Measurements from ENCODE around the gene ZNF827. TPM values are rescaled to one million over a fixed set of nuclear protein-coding genes. Genes with fewer than 3 reads are reported as not detected.
"Not testable (repeated sequence)": the region's sequence is repeated elsewhere in the genome, so short reads cannot be mapped to it uniquely, and the experiment has no call there.

Gene ZNF827
- total and polyA plus RNA-seq, 5 experiments from 2014 or later, result 3.7 to 41.4 (median 9.0) TPM

DNA sequence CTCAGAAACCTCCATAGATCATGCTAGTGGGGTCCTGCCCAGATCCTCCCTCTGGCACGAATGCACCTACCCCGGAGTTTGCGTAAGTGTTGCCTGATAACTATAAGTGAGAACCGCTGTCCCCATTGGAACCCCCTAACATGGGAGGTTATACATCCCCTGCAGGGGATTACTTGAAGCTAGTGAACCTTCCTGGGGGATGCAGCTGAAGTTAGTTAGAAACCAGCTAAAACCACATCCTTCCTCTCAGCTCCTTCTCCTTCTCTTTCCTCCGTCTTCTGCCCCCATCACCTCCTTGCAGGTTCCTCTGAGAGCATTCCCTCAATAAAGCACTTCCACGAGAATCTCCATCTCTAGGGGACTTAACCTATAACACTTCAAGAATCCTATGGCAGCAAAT, 95.0 kb downstream of the ZNF827 start:
- H3K4me1 Mint-ChIP-seq, result peaks cover 15 to 34% (median 30%) of the 10 kb centered on the region in 4 donors
- peaks cover 0 to 68% (median 20%) of the 10 kb centered on the region in 3 donors for H3K36me3 Mint-ChIP-seq
- H3K4me3 Mint-ChIP-seq, result peak overlapping the region in 8 of 10 donors; percentile 8 to 73 (median 33)
- H3K27ac Mint-ChIP-seq, result peak overlapping the region; percentile 1 to 93 (median 78)
- H3K27me3 Mint-ChIP-seq, result no peaks in the 10 kb centered on the region
- ATAC-seq (peak in 1 of 2 donors; percentile 32), DNase-seq (peak in 1 of 10 donors; percentile 2)
- POLR2A ChIA-PET, result no interaction called here
- H3K9me3 Mint-ChIP-seq, result no peaks in the 10 kb centered on the region

- Mint-ChIP-seq H3K9me3 (no peaks in the 10 kb centered on the region), H3K4me3 (peak overlapping the region in 5 of 10 donors; percentile 8 to 73 (median 64)), H3K27me3 (no peaks in the 10 kb centered on the region), H3K27ac (peak overlapping the region in 9 of 10 donors; percentile 1 to 93 (median 73)), H3K4me1 (peaks cover 15 to 34% (median 30%) of the 10 kb centered on the region in 4 donors), H3K36me3 (peaks cover 0 to 66% (median 16%) of the 10 kb centered on the region in 3 donors)
- no peak for DNase-seq
- ATAC-seq, result no peak
- POLR2A ChIA-PET, result no interaction called here
These were observed 95.5 kb downstream of the ZNF827 start for GRCh38 chr4:145843148-145843547.

- H3K27me3 Mint-ChIP-seq, result no peaks in the 10 kb centered on the region
- DNase-seq, result no peak
- peak overlapping the region in 1 of 10 donors; percentile 71 for H3K27ac Mint-ChIP-seq
- H3K36me3 Mint-ChIP-seq, result peaks cover 0 to 61% (median 16%) of the 10 kb centered on the region in 3 donors
- peaks cover 15 to 34% (median 30%) of the 10 kb centered on the region in 4 donors for H3K4me1 Mint-ChIP-seq
- no peak for ATAC-seq
- H3K4me3 Mint-ChIP-seq, result no peak overlapping the region
- no peaks in the 10 kb centered on the region for H3K9me3 Mint-ChIP-seq
- POLR2A ChIA-PET, result no interaction called here
These were observed 96.3 kb downstream of the ZNF827 start for GRCh38 chr4:145842224-145842887.

DNA sequence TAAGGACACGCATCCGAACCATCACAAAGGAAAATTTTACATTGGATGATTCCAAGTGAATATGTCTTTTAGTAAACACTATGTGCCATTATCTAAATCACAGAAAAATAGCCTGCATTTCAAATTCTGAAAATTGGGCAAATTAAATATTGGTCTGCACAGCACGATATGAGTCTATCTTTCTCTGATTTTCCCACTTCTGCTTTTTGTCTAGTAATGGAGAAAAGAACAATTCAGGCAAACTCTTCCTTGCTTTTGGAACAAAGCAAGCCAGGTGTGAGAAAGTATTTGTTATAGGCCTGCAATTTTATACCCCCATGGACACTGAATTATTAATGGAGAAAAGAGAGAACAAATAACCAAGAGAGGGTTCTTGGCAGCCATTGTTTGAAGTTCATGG, 97.8 kb downstream of the ZNF827 start:
- H3K36me3 Mint-ChIP-seq, result peaks cover 0 to 54% (median 13%) of the 10 kb centered on the region in 3 donors
- H3K4me1 Mint-ChIP-seq, result peaks cover 15 to 33% (median 29%) of the 10 kb centered on the region in 4 donors
- ATAC-seq, result no peak
- no peak for DNase-seq
- H3K4me3 Mint-ChIP-seq, result no peak overlapping the region
- no peaks in the 10 kb centered on the region for H3K27me3 Mint-ChIP-seq
- POLR2A ChIA-PET, result no interaction called here
- H3K9me3 Mint-ChIP-seq, result no peaks in the 10 kb centered on the region
- no peak overlapping the region for H3K27ac Mint-ChIP-seq

DNA sequence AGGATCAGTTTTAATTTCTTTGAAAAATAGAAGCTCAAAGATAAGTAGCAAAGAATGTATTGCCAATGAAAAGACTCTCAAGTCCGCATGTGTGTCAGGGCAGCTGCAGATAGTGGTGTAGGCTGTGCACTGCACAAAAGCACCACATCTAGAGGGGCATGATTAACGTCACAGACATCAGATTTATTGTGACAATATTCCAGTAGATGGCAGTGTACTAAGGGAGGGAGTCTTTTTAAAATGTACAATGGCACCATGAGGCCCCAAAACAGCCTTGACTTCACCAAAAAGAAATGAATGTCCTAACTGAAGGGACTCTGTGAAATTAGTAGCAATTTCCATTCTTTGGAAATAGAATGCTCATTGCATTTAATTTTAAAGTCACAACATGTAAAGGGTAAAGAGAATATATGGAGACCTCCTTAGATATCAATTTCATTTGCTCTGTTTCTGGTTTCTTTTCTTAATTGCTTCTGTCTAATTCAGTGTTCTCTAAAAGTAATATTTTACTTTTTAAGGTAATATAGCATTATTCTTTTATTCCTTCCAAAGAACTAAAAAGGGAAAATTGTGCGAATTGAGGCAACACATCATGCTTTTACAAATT, 98.4 kb downstream of the ZNF827 start:
- H3K4me1 Mint-ChIP-seq, result peaks cover 18 to 29% (median 28%) of the 10 kb centered on the region in 4 donors
- peak in 6 of 10 donors; percentile 3 to 44 (median 16) for DNase-seq
- H3K4me3 Mint-ChIP-seq, result no peak overlapping the region
- peak; percentile 75 to 87 for ATAC-seq
- H3K36me3 Mint-ChIP-seq, result peaks cover 0 to 49% (median 10%) of the 10 kb centered on the region in 3 donors
- POLR2A ChIA-PET, result no interaction called here
- no peaks in the 10 kb centered on the region for H3K9me3 Mint-ChIP-seq
- no peaks in the 10 kb centered on the region for H3K27me3 Mint-ChIP-seq
- peak overlapping the region in 3 of 10 donors; percentile 9 to 59 (median 56) for H3K27ac Mint-ChIP-seq

DNA sequence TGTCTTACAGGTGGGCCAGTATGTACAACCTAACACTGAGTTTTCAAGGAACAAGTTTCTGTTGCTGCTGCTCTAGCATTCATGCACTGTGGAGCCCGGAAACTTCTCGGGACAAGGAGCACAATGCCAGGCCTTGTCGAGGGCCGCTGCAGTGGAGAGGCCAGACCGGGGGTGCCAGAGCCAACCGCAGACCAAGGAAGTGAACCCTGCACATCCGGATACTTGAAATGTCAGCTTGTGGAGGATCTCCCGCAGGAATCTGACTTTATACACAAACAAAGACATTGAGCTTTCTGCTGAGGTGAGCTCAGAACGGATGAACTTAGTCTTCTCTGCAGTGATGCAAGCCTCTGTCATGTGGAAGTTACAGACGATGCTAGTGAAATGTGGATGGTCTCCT, 99.5 kb downstream of the ZNF827 start:
- H3K4me3 Mint-ChIP-seq, result no peak overlapping the region
- ATAC-seq (no peak), DNase-seq (no peak)
- no peaks in the 10 kb centered on the region for H3K9me3 Mint-ChIP-seq
- H3K36me3 Mint-ChIP-seq, result peaks cover 0 to 40% (median 7%) of the 10 kb centered on the region in 3 donors
- peaks cover 16 to 24% (median 21%) of the 10 kb centered on the region in 4 donors for H3K4me1 Mint-ChIP-seq
- POLR2A ChIA-PET, result no interaction called here
- H3K27me3 Mint-ChIP-seq, result no peaks in the 10 kb centered on the region
- peak overlapping the region in 1 of 10 donors; percentile 59 for H3K27ac Mint-ChIP-seq

GRCh38 chr4:145832384-145832783, 106.2 kb downstream of the ZNF827 start:
- peak overlapping the region in 8 of 10 donors; percentile 5 to 82 (median 50) for H3K27ac Mint-ChIP-seq
- DNase-seq, ATAC-seq: not testable (repeated sequence)

GRCh38 chr4:145830699-145831098, 107.9 kb downstream of the ZNF827 start:
- Mint-ChIP-seq H3K4me1 (peaks cover 26 to 57% (median 29%) of the 10 kb centered on the region in 4 donors), H3K27ac (peak overlapping the region in 7 of 10 donors; percentile 17 to 76 (median 74)), H3K27me3 (no peaks in the 10 kb centered on the region), H3K4me3 (peak overlapping the region in 1 of 10 donors; percentile 14), H3K36me3 (peaks cover 0 to 33% (median 18%) of the 10 kb centered on the region in 3 donors), H3K9me3 (no peaks in the 10 kb centered on the region)
- no peak for ATAC-seq
- DNase-seq, result no peak
- POLR2A ChIA-PET, result no interaction called here

More at GRCh38 chr4:145832384-145832783, 106.2 kb downstream of the ZNF827 start:
- H3K27me3 Mint-ChIP-seq, POLR2A ChIA-PET, H3K9me3 Mint-ChIP-seq, H3K4me3 Mint-ChIP-seq: not testable (repeated sequence)
- peaks cover 0 to 26% (median 17%) of the 10 kb centered on the region in 3 donors for H3K36me3 Mint-ChIP-seq
- peaks cover 26 to 57% (median 29%) of the 10 kb centered on the region in 4 donors for H3K4me1 Mint-ChIP-seq

DNA sequence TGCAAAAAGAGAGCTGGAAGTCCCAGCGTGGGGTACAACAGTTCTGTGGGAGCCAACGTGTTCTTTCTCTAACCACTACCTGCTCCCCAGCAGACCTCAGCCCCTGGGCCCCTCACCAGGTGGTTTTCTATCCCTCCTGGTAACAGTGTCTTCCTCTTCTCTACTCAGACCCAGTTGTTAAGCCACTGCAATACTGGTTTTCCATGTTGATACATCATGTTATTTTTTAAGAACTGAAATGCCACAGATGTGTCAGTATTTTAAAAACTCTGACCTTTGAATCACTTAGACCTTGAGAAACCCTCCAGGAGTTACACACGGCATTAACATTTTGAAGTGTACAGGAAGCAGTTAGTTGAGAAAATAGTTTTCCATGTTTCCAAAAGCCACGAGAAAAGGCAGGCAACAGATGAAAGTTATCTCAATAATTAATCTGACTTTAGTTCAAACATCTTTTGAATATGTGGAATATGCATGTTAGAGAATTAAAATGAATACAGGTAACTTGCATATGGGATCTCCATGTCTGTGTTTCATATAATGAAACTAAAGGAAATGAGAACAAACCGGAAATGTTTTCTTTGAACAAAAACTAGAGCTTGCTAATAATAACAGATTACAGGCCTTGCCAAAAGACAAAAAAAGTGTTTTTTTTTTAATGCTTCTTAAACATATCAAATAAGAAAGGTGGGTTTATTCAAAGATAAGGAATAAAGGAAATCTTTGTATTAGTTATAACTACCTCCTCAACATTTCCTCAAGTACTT, 108.8 kb downstream of the ZNF827 start:
- H3K27ac Mint-ChIP-seq, result peak overlapping the region; percentile 51 to 97 (median 88)
- no peaks in the 10 kb centered on the region for H3K27me3 Mint-ChIP-seq
- DNase-seq (peak in 3 of 10 donors; percentile 3 to 22 (median 15)), ATAC-seq (peak; percentile 64 to 71)
- H3K36me3 Mint-ChIP-seq, result peaks cover 0 to 41% (median 23%) of the 10 kb centered on the region in 3 donors
- POLR2A ChIA-PET, result no interaction called here
- H3K4me1 Mint-ChIP-seq, result peaks cover 26 to 57% (median 30%) of the 10 kb centered on the region in 4 donors
- no peaks in the 10 kb centered on the region for H3K9me3 Mint-ChIP-seq
- H3K4me3 Mint-ChIP-seq, result peak overlapping the region; percentile 48 to 81 (median 64)

GRCh38 chr4:145828802-145829485, 109.7 kb downstream of the ZNF827 start:
- Mint-ChIP-seq H3K4me1 (peaks cover 28 to 50% (median 30%) of the 10 kb centered on the region in 4 donors), H3K27me3 (no peaks in the 10 kb centered on the region), H3K9me3 (no peaks in the 10 kb centered on the region), H3K27ac (peak overlapping the region in 9 of 10 donors; percentile 29 to 92 (median 86)), H3K36me3 (peaks cover 0 to 45% (median 26%) of the 10 kb centered on the region in 3 donors), H3K4me3 (peak overlapping the region in 4 of 10 donors; percentile 39 to 81 (median 72))
- DNase-seq (no peak), ATAC-seq (no peak)
- POLR2A ChIA-PET, result no interaction called here

DNA sequence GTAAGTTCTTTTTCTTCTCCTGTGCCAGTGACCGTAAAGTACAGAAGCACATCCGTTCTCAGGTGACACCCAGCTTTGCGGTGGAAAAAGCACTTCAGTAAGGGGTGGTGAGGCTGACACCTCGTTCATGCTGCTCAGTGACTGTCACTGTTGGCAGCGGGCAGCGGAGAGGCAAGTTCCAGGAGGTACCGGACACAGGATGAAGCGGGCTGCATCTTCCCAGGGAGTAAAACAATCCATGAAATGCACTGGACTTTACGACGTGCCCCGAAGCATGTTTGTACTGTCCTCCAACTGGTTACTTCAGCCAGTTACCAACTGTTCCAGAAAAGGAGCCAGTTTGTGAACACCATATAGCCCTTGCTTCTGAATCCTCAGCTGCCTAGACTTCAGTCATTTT, 110.7 kb downstream of the ZNF827 start:
- DNase-seq (no peak), ATAC-seq (no peak)
- Mint-ChIP-seq H3K9me3 (no peaks in the 10 kb centered on the region), H3K36me3 (peaks cover 0 to 49% (median 26%) of the 10 kb centered on the region in 3 donors), H3K27me3 (no peaks in the 10 kb centered on the region), H3K27ac (peak overlapping the region in 3 of 10 donors; percentile 59 to 86 (median 81)), H3K4me1 (peaks cover 25 to 40% (median 30%) of the 10 kb centered on the region in 4 donors), H3K4me3 (peak overlapping the region in 2 of 10 donors; percentile 34 to 42)
- POLR2A ChIA-PET, result interaction anchor here (0.9 to 1.2 kb wide), 2 partner anchors 109 to 209 kb away, joined by 3 to 4 read pairs; partner anchors contain the start of gene MMAA

GRCh38 chr4:145825255-145825654, 113.4 kb downstream of the ZNF827 start:
- POLR2A ChIA-PET, result no interaction called here
- Mint-ChIP-seq H3K36me3 (peaks cover 12 to 60% (median 22%) of the 10 kb centered on the region in 3 donors), H3K27me3 (no peaks in the 10 kb centered on the region), H3K9me3 (no peaks in the 10 kb centered on the region), H3K27ac (peak overlapping the region in 2 of 10 donors; percentile 29 to 50), H3K4me3 (no peak overlapping the region), H3K4me1 (peaks cover 12 to 19% (median 16%) of the 10 kb centered on the region in 4 donors)
- no peak for ATAC-seq
- DNase-seq, result no peak
